OCI-LY1 (cell line): ENCODE results near the gene BRS3.

ENCODE experiments used
- EZH2 ChIP-seq: fragments of 200-600 bp; sonication (generic), shearing (Covaris generic); IDR thresholded peaks from 2 replicates; pipeline ENCODE4 v1.8.0; 2017; ENCODE audit warnings: borderline replicate concordance, mixed run types, mild to moderate bottlenecking, antibody characterized with exemption, low read length, moderate library complexity, mixed read lengths
- TF ChIP-seq, protein P1 (sequence below): fragments of 200-600 bp; sonication (generic), shearing (Covaris generic); IDR thresholded peaks from 2 replicates; pipeline ENCODE4 v1.5.1; 2017; ENCODE audit warnings: mild to moderate bottlenecking, antibody characterized with exemption, low read length, moderate library complexity, mixed read lengths

DNA sequence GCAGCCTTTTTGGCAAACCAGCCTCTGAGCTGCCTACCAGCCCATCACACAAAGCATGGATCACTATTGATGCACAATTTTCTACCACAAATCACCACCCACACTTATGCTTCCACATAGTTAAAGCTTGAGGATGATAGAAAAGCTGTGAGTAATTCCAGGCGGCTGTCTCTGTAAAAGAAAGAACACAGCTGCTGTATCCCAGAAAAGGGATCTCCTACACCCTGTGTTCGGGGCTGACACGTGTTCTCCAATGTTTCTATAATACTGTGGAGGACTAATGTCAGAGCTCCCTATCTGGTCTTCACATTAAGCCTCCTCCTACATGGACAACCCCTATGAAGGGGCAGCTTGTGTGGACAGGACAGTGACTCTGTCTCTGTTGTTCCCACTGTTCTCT, 12.5 kb upstream of the BRS3 start:
- TF ChIP-seq, protein P1, sequence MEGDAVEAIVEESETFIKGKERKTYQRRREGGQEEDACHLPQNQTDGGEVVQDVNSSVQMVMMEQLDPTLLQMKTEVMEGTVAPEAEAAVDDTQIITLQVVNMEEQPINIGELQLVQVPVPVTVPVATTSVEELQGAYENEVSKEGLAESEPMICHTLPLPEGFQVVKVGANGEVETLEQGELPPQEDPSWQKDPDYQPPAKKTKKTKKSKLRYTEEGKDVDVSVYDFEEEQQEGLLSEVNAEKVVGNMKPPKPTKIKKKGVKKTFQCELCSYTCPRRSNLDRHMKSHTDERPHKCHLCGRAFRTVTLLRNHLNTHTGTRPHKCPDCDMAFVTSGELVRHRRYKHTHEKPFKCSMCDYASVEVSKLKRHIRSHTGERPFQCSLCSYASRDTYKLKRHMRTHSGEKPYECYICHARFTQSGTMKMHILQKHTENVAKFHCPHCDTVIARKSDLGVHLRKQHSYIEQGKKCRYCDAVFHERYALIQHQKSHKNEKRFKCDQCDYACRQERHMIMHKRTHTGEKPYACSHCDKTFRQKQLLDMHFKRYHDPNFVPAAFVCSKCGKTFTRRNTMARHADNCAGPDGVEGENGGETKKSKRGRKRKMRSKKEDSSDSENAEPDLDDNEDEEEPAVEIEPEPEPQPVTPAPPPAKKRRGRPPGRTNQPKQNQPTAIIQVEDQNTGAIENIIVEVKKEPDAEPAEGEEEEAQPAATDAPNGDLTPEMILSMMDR = no peak
- TF ChIP-seq EZH2 = no peak
